Measurements from ENCODE around the gene KLHL29.

The KLHL29 gene

GRCh38 chr2:23536326-23536725, 151.3 kb downstream of the KLHL29 start:
- no peak for DNase-seq

- no peak for DNase-seq
These were observed 153.0 kb downstream of the KLHL29 start for GRCh38 chr2:23537991-23538390.

GRCh38 chr2:23538566-23538965, 153.6 kb downstream of the KLHL29 start:
- DNase-seq = no peak

- DNase-seq = no peak
These were observed 155.9 kb downstream of the KLHL29 start for GRCh38 chr2:23540804-23541360.

GRCh38 chr2:23541503-23542229, 156.7 kb downstream of the KLHL29 start:
- no peak for DNase-seq

GRCh38 chr2:23542230-23542789, 157.3 kb downstream of the KLHL29 start:
- DNase-seq = no peak

- DNase-seq = no peak
These were observed 158.3 kb downstream of the KLHL29 start for GRCh38 chr2:23543302-23543701.

- DNase-seq = no peak
These were observed 158.7 kb downstream of the KLHL29 start for GRCh38 chr2:23543728-23544127.

- no peak for DNase-seq
These were observed 159.8 kb downstream of the KLHL29 start for GRCh38 chr2:23544589-23545295.

- DNase-seq = no peak
These were observed 160.4 kb downstream of the KLHL29 start for GRCh38 chr2:23545396-23545795.

- no peak for DNase-seq
These were observed 160.8 kb downstream of the KLHL29 start for GRCh38 chr2:23545811-23546210.

GRCh38 chr2:23546913-23547312, 161.9 kb downstream of the KLHL29 start:
- DNase-seq = no peak

GRCh38 chr2:23547725-23548124, 162.7 kb downstream of the KLHL29 start:
- no peak for DNase-seq

GRCh38 chr2:23548143-23548769, 163.3 kb downstream of the KLHL29 start:
- DNase-seq = no peak

GRCh38 chr2:23549051-23549450, 164.1 kb downstream of the KLHL29 start:
- DNase-seq = no peak

GRCh38 chr2:23549821-23550530, 165.0 kb downstream of the KLHL29 start:
- DNase-seq = no peak

GRCh38 chr2:23550553-23550952, 165.6 kb downstream of the KLHL29 start:
- no peak for DNase-seq

GRCh38 chr2:23551875-23552274, 166.9 kb downstream of the KLHL29 start:
- no peak for DNase-seq

GRCh38 chr2:23553561-23553960, 168.6 kb downstream of the KLHL29 start:
- DNase-seq = no peak

GRCh38 chr2:23554054-23554697, 169.2 kb downstream of the KLHL29 start:
- no peak for DNase-seq

- no peak for DNase-seq
These were observed 171.0 kb downstream of the KLHL29 start for GRCh38 chr2:23555944-23556343.

- DNase-seq = no peak
These were observed 171.9 kb downstream of the KLHL29 start for GRCh38 chr2:23556929-23557328.
